DMS53 treated with DMSO at 0.1 percent for 48 hours (cell line): ENCODE measurements around the gene BTC.
"Not testable (repeated sequence)": the region's sequence is repeated elsewhere in the genome, so short reads cannot be mapped to it uniquely, and the experiment has no call there.

ENCODE experiments used
- DNase-seq: peaks from one replicate; lab custom pipeline; 2025; ENCODE audit not compliant: unreplicated experiment; lab: John Stamatoyannopoulos, UW

BTC gene, protein sequence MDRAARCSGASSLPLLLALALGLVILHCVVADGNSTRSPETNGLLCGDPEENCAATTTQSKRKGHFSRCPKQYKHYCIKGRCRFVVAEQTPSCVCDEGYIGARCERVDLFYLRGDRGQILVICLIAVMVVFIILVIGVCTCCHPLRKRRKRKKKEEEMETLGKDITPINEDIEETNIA

DNA sequence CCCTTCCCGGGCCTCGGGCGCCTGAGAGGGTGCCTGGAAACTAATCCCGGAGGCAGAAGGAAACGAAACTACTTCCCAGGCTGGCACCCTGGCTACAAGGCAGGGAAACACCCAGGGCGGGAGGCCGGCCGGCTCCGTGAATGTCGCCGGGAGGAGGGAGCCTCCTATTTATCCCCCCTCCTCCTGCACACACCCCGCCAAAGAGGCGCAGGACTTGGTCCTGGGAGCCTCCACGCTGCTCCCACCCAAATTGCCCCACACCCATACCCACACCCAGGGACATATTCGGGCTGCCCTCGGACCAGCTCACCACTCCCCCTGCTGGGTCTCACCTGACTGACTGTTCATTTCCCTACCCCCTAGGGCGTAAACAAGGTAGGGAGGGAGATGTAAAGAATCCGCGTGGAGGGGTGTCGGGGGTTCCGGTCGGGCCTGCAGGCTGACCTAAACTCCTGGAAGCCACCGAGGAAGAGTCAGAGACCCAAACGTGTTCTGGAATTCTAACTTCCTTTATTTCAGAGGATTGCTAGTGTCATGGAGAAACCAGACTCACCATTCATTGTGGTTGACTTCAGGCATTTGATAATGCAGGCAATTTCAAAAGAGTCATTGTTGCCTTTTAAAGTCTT is at the start of gene BTC:
Gene BTC (minus strand): TSS at position 142 of the 629 bp plus-strand sequence. CDS start 198 bp downstream, outside the sequence.
- peak; percentile 40 for DNase-seq

DNA sequence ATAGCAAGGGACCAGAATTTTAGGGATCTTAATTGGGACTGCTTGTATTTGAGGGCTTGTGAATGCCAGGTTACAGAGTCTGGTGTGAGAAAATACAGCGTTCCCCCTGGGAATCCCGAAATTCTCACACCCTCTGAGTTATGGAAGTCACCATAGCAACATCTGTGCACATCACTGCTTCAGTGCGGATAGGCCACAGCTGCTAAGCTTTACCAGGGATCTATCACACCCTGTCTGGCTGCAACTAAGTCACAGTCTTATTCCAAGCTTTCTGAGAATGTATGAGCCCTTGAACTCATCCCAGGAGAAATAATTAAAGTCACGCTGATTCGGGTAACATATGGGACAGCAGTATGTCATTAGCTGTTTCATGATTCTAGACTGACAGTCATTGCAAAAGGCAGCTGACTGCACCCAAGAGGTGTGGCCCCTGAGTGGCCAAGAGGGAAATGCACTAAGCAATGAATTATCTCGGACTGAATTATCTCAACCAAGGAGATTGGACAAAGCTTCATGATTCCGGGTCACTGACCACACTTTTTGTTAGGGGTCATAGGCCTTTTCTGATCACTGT is 46.7 kb upstream of the BTC start:
- no peak for DNase-seq

DNA sequence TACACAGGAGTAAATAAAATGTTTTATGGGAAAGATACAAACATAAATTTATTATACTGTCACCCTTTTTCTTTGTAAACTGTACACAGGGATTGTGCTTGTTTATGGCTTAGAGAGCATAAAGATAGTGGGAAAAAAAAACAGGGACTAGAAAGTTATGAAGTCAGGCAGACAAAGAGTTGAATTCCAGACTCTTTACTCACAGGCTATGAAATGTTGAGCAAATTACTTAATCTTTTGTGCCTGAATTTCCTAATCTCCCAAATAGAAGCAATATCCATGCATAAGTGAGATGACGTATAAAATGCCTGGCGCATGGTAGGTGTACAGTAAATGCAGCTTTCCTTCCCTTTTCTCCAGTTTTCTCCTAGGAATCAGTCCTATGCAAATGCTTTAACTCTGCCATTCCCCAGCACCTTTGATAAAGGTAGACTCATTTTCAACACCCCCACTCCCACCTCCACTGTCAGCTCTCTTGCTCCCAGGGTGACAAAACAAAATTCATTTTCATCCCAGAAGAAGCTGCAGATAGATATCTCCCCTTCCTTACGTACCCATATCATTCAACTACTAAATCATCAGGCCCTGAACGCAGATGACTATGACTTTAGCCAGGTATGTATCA is 44.5 kb upstream of the BTC start:
- DNase-seq, result no peak

DNA sequence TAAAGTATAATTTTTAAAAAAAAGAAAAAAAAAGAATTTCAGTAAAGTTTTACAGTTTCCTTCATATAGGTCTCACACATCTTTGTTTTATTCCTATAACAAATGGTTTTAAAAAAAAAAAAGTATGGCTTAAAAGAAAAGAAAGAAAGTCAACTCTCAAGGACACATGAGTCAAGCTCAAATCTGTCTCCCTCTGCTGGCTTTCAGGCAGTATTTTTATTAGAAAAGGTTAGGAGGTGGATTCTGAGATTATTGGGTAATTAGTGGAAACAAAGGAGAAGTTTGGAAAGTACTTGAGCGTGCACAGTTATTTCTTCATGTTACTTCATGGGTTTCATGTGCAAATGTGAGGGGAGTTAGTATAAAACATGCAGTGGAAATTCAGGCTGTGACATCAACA is 36.6 kb upstream of the BTC start:
- no peak for DNase-seq

DNA sequence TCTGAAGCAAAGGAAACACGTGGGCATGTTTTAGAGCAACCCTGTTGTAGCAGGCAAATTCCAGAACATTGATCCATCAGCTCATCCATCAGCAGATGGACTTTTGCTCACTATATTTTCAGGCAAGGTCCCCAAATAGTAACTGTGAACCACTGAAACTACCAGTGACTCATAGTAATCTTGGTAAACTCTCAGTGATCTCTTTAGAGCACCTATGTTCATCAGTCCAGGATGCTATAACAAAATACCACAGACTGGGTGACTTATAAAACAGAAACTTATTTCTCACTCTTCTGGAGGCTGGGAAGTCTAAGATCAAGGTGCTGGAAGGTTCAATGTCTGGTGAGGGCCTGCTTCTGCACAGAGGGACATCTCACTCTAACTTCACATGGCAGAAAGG is 28.9 kb upstream of the BTC start:
- no peak for DNase-seq

DNA sequence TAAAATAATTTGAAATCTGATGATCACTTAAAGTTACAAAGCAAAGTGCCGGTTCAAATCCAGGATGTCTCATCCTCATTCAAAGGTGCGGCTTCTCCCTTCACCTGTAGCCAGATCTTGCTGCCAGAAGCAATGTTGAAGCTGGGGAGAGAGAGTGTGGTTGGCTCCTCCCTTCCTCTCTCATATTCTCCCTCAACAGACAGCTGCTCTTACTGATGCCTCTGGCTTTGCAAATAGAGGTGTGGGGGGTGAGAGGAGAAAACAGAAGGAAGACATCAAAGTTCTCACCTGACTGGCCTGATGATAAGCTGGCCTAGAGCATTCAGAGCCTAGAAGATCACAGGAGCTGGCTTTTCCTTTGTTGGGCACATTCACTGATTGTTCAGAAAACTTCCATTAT is 28.3 kb upstream of the BTC start:
- peak; percentile 3 for DNase-seq

DNA sequence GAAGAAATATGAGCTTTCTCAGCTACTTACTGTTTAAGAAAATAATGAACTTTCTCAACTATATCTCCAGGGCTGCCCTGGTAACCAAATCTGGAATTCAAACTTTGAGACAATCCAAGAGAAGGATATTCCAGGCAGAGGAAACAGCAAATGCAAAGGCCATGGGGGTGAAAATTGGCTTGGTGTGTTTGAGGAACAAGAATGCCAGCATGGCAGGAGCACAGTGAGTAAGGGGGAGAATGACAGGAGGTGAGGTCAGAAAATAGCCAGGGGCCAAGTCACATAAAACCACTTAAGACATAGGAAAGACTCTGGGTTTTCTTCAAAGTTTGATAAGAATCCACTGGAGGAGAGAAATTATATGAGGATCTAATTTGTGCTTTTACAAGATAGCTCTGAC is 27.2 kb upstream of the BTC start:
- no peak for DNase-seq

DNA sequence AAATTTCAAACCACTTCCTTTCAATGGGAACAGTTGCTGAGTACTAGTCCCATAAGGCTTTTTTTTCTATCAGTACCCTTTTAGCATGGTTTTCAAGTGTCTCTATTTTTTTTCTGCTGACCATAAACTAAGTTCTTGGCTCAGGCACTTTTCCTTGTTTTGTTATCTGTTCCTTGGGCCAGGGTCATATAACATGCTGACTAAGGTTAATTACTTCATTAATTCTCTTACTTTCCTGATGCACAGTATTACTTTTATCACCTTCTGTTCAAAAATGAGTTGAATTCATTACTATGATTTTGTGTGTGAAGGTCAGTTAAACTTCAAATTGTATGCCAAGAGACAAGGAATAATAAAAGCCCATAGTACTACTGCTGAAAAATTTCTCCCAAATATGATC is 19.7 kb upstream of the BTC start:
- DNase-seq, result no peak

DNA sequence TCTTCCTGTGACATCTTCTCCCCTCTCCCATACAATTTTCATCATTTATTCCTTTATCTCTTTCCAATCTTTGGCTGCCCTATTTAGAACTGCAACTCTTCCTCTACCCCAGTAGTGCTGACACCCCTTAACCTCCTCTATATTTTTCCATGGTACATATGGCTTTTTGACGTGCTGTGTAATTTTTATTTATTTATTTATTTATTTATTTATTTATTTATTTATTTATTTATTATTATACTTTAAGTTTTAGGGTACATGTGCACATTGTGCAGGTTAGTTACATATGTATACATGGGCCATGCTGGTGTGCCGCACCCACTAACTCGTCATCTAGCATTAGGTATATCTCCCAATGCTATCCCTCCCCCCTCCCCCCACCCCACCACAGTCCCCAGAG is 17.7 kb upstream of the BTC start:
- DNase-seq, result not testable (repeated sequence)

DNA sequence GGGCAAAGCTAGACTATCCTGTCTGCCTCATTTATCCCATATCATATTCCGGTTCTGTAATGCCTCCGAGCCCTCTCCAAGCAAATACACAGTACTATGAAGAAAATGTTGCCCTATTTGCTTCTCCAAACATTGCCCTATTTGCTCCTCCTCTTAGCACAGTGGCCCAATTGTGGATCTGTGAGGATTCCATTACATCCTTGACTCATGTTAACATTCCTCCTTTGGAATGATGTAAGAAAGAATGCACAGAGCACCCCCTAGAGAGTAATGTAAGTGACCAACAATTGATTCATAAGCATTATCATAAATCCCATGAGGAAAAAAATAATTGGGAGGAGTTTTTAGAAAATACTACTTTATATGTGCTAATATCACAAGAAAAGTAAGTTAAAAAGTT is 11.3 kb upstream of the BTC start:
- DNase-seq, result no peak

DNA sequence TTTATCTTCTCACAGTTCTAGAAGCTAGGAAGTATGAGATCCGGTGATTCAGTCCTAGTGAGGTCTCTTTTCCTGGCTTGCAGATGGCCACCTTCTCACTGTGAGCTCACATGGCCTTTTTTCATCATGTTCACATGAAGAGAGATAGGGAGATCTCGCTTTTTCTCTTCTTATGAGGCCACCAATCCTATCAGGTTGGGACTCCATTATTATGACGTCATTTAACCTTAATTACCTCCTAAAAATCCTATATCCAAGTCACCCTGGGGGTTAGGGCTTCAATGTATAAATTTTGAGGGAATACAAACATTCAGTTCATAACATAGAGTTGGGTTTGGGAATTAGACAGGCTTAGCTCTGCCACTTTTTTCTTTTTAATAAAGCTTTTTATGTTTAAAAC is 6.0 kb upstream of the BTC start:
- no peak for DNase-seq

DNA sequence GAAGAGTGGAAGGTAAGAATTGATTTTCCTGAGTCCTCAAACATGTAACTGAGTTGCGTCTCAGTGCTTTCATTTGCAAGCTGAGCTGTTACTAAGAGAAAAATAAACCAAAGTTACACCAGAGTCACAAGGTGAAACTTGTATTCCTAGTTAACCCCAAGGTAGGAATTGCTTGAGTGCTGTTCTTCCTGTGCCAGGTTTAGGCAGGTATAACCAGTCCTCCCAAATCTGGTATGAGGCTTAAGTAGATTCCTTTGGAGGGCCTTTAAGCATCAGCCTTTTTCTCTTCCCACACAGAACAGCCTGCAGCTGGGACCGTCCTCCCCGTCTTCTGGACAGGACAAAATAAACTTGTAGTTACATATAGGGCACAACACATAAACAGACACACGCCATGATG is 2.3 kb upstream of the BTC start:
- no peak for DNase-seq

DNA sequence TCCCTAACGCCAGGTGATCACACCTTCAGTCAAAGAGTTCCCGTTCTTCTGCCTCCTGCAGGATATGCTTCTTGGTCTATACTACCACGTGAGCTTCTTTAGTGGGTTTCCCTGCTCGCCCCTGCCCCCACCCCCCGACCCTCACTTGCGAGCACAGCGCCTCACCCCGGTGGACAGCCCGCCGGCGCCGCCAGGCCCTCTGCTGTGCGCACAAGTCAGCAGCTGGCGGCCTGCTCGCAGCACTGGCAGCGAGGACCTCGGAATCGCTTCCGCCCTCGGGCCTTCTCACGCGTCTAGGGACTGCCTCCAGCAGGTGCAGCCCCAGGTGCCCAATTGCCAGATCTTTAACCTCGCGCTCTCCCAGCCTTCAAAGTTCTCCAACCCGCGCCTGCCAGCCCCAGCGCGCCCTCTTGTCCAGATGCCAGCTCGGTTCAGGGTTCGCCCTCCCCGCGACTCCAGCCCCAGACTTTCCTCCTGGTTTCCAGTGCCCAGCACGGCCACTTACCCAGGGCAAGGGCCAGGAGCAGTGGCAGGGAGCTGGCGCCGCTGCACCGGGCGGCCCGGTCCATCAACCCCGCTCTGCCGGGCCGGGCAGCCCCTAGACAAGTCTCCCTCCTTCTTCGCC is 454 bp downstream of the BTC start:
- DNase-seq, result peak; percentile 59

DNA sequence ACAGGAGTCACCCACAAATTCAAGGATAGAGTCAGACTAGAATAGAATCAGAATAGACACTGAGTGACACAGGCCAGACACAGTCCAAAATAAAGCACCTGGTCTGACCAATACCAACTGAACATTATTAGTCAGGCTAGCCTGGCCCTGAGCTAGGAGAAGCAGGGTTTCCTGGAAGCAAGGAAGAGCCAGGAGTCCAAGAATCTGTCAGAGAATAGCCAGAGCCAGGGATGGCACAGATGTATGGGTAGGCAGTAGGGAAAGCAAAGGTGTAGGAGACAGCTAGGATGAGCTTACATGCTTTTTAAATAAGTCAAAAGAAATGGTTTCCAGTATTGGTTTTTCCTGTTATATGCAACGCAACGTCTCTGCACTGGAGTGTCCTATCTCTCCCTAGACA is 3.7 kb downstream of the BTC start:
- DNase-seq, result no peak

DNA sequence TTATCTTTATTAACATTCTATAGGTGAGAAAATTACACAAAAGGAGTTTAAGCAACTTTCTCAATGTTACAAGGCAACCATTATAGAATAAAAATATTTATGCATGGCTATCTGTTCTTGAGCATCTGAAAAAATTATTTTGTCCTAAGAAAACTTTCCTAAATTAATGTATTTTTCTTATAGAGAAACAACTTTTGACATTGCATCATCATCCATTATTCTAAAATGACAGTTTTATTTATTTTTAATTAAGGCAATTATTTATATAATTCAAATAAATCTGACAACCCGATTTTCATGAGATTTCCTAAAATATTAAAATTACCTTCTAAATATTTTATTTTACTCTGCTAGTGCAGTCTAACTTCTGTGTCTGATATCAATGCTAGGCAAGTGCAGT is 4.8 kb downstream of the BTC start:
- DNase-seq, result no peak

DNA sequence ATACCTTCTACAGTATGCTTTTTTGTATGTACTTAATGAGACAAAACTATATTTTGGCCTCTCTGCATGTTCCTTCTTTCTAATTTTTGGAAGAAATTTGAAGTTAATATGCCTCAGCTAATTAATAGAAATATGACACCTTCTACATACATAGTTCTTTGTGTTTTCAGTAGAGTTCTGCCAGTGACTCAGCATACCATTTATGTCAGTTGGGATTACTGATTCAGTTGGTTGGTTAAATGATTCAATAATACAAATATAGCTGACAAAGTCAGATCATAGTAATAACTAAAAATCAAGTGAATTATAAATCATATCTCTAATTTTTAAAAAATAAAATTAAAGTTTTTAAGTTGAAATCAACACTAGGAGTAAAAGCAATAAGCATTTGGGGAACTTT is 16.8 kb downstream of the BTC start:
- DNase-seq, result no peak

DNA sequence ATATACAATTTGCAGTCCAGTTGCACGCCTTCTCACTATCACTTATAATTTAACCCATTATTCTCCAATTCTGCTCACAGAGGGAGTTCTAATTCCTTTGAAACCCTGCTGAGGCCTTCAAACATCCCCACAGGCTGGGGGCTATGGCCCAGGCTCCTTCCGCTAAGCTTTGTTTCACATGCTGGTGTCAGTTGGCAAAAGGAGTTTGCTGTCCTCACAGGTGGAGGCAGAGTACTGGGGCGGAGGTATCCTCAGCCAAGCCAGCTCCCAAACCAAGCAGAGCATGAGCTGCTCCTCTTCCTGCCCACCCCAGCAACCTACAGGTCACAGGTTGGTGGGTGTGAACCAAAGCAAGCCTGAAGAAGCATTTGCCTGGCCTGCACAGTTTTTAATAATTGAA is 21.5 kb downstream of the BTC start:
- DNase-seq, result no peak

DNA sequence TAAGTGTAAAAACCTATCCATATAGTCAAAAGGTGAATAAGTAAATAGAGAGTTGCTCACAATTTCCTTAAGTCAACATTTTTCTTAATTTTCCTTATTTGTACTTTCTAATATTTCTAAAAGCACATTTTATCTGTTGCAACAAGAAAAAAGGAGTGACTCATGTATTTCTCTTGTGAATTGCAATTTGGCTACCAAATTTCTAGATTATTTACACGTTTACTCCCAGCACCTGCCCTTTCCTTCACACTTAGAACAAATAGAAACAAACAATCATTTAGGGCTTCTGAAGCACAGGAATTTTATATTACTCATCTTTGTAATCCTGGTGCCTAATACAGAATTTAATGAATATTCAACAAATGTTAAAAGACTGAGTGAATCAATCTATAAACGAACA is 22.2 kb downstream of the BTC start:
- no peak for DNase-seq

DNA sequence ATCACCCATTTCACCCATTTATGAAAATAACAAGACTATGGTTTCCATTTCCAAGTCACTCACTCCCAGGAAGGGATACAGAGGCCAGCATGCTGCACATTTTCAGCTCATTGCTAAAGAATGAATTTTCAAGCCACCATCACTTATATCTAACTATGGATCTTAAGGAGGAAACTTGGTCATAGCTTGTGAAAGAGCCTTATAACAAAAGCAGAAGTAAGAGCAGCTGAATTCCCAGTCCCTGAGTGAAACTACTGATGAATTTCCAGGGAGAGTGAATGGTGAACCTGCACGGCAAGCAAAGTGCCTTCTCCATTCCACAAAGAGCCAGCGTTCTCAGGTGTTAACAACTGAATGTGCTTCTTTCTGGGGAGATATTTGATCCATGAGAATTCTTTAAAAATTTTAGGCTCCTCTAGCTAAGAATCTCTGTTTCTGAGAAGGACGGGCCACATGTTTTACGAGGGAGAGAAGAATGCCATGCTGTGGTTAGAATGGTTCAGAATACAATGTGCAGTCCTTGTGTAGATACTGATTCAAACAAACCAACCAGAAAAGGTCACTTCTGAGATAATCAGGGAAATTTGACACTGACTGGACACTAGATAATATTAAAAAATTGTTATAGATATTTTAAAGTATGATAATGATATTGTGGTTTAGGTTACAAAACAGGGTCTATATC is 24.0 kb downstream of the BTC start:
- no peak for DNase-seq

DNA sequence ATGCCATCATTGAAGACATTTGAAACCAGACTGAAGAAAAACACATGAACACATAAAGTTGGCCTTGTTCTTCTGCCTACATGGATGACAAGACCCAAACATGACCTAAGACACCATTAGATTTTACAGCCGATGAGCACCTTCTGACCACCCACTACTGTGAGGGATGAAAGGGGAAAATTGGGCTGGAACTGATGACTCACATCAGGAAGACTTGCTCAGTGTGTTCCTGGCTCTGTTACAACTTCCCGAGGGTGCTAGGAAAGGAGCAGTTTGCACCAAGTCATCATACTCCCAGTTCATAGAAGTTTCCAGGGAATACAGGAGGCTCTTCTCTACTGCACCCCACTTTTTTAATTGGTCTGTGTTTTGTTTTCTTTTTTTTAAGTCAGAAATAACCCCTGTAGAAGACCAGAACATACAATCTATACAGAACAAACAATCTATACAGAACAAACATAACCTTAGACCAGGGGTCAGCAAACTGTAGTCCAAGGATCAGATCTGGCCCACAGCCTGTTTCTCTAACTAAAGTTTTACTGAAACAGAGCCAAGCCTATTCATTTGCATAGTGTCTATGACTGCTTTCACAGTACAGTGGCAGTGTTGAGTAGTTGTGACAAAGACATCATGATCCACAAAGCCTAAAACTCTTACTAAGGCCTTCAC is 25.3 kb downstream of the BTC start:
- no peak for DNase-seq

DNA sequence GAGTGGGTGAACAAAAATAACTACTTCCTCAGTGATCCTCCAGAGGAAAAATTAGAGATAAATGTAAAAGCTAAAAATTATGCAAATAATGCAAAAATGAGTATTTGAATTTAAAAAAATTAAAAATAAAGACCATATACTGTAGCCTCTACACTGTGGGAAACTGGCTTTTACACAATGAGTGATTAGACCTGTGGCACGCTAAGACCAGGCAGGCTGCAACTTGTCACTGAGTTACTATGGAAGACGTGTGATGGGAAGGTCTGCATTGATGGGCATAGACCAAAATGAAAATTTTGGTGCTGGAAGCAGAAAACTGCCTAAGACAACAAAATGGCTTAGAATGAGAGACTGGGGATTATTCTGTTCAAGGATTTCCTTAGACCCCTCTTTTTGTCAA is 30.2 kb downstream of the BTC start:
- DNase-seq, result no peak
